Epithelial cell of esophagus (primary cell): ENCODE data around the gene PSMB5.

Source experiments
- DNase-seq: peaks from one replicate; pipeline ENCODE4 v3.0.0; 2010; ENCODE audit warnings: low read depth
- H3K4me3 ChIP-seq: 2 replicates; pipeline ENCODE4 v1.5.1; 2011; ENCODE audit warnings: mild to moderate bottlenecking, low read length, control low read depth
- CTCF ChIP-seq: IDR thresholded peaks from 2 replicates; pipeline ENCODE4 v1.5.1; 2011; ENCODE audit warnings: low read depth, mild to moderate bottlenecking, low read length, control low read depth, inconsistent platforms; ENCODE audit not compliant: insufficient read depth; ENCODE audit errors: missing control alignments

The PSMB5 gene

GRCh38 chr14:23057757-23058653 lies 23.3 kb upstream of the PSMB5 start:
- H3K4me3 ChIP-seq = peak overlapping the region; percentile 60
- DNase-seq = peak; percentile 87
- peak; percentile 93 for TF ChIP-seq CTCF

DNA sequence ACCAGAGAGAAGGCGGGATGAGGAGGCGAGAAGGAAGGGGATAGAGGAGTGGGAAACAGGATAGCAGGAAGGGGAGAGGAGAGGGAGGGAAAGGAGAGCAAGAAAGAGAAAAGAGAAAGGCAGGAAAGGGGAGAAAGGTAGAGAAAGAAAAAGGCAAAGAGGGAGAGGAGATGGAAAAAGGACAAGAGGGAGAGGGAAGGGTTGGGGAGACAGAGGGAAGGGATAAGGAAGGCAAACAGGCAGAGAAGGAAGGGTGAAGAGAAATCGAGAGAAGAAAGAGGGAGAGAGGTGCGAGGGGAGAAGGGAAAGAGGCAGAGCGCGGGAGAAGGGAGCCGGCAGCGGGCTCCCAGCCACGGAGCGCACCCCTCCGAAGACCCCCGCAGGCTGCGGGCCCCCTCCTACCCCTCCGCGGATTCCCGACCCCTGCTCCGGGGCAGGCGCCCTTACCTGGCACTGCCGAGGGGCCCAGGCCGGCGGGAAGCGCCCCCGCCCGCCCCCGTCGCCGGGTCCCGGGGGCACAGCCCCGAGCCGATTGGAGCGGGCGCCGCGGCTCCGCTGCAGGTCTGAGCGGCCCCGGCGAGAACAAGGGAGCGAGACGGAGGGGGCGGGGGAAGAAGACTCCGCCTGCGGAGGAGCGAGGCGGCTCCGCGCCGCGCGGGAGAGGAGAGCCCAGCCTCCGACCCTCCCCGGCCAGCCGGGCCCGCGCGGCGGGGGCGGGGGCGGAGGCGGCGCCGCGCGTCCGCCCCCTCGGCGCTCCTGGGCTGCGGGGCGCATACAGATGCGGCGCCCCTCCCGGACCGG lies 22.5 kb upstream of the PSMB5 start, which contains the start of gene CDH24:
Gene CDH24 (minus strand): TSS at position 565 of the 801 bp plus-strand sequence. CDS start 1,787 bp downstream, outside the sequence.
- TF ChIP-seq CTCF = no peak
- DNase-seq = peak; percentile 75
- peak within 1 kb of the TSS; percentile 60 for H3K4me3 ChIP-seq

DNA sequence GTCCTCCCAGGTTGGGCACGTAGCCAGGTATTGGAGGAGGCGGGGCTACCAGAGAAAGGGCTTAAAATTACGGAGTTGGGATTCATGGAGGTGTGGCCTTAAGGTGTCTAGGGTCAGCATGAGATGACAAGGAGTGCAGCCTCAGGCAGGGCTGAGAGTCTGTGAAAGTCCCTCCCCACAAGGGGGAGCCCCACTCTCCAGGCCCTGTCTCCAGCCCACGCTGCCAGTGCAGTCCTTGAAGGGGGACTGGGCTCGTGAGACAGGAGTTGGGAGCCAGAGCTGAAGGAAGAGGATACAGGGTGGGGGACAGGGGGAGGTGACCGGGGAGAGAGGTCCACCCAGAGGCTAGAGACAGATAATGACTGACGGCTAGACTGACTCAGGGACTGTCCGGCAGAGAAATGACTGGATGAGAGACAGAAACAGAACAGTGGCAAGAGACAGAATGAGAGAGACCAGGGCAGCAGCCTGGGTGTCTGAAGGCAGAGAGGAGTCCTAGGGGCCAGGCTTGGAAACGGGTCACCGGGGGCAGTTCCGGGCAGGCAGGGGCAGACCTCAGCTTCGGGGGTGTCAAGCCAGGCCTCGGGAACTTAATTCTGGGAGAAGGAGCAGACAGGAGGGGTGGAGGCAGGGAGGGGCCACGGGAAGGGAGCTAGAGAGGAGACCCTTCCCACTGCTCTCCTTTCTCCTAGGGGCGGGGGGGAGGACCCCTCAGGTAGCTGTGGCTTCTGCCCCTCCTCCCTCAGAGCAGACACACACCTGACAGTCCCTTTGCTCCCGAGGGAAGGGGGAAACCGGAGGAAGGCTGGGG lies 21.6 kb upstream of the PSMB5 start:
- TF ChIP-seq CTCF = peak; percentile 78
- H3K4me3 ChIP-seq = peak overlapping the region; percentile 60
- peak; percentile 74 for DNase-seq

- H3K4me3 ChIP-seq = no peak overlapping the region
- TF ChIP-seq CTCF = no peak
- DNase-seq = no peak
Measured at GRCh38 chr14:23055621-23056144, 21.0 kb upstream of the PSMB5 start.

GRCh38 chr14:23055147-23055550 lies 20.4 kb upstream of the PSMB5 start:
- TF ChIP-seq CTCF = no peak
- DNase-seq = no peak
- no peak overlapping the region for H3K4me3 ChIP-seq
